ENCODE results near the gene ETS2. TPM values are rescaled to one million over a fixed set of nuclear protein-coding genes. Genes with fewer than 3 reads are reported as not detected.
A peak's percentile ranks its signal among the peaks of the same experiment; 100 is the strongest.

Gene ETS2
- total RNA-seq, 1 experiment from 2014 or later, result 132 TPM

- in situ Hi-C loops (cut with HindIII; ENCODE audit: low pct_unique_long_range_greater_than_20kb, low sequenced_read_pairs) (no loop called here), intact Hi-C loops (cut with micrococcal nuclease; ENCODE audit: unreplicated experiment) (no loop called here)
- TF ChIP-seq, protein P1, sequence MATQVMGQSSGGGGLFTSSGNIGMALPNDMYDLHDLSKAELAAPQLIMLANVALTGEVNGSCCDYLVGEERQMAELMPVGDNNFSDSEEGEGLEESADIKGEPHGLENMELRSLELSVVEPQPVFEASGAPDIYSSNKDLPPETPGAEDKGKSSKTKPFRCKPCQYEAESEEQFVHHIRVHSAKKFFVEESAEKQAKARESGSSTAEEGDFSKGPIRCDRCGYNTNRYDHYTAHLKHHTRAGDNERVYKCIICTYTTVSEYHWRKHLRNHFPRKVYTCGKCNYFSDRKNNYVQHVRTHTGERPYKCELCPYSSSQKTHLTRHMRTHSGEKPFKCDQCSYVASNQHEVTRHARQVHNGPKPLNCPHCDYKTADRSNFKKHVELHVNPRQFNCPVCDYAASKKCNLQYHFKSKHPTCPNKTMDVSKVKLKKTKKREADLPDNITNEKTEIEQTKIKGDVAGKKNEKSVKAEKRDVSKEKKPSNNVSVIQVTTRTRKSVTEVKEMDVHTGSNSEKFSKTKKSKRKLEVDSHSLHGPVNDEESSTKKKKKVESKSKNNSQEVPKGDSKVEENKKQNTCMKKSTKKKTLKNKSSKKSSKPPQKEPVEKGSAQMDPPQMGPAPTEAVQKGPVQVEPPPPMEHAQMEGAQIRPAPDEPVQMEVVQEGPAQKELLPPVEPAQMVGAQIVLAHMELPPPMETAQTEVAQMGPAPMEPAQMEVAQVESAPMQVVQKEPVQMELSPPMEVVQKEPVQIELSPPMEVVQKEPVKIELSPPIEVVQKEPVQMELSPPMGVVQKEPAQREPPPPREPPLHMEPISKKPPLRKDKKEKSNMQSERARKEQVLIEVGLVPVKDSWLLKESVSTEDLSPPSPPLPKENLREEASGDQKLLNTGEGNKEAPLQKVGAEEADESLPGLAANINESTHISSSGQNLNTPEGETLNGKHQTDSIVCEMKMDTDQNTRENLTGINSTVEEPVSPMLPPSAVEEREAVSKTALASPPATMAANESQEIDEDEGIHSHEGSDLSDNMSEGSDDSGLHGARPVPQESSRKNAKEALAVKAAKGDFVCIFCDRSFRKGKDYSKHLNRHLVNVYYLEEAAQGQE (IDR thresholded peaks at IDR 0.05; ENCODE audit: insufficient read depth in 1 of 2, low read depth in 2 of 2, low read length in 1 of 2), result no peak
- TF ChIP-seq, protein P2, sequence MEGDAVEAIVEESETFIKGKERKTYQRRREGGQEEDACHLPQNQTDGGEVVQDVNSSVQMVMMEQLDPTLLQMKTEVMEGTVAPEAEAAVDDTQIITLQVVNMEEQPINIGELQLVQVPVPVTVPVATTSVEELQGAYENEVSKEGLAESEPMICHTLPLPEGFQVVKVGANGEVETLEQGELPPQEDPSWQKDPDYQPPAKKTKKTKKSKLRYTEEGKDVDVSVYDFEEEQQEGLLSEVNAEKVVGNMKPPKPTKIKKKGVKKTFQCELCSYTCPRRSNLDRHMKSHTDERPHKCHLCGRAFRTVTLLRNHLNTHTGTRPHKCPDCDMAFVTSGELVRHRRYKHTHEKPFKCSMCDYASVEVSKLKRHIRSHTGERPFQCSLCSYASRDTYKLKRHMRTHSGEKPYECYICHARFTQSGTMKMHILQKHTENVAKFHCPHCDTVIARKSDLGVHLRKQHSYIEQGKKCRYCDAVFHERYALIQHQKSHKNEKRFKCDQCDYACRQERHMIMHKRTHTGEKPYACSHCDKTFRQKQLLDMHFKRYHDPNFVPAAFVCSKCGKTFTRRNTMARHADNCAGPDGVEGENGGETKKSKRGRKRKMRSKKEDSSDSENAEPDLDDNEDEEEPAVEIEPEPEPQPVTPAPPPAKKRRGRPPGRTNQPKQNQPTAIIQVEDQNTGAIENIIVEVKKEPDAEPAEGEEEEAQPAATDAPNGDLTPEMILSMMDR (IDR thresholded peaks at IDR 0.05), result no peak
- TF ChIP-seq POLR2AphosphoS5 (IDR thresholded peaks at IDR 0.05; ENCODE audit: low read depth, low read length) (no peak), TCF7L2 (IDR thresholded peaks at IDR 0.05; ENCODE audit: low read depth, low read length) (no peak), SIN3A (IDR thresholded peaks at IDR 0.05; ENCODE audit: borderline replicate concordance, insufficient read depth, low read depth, low read length) (no peak)
- ATAC-seq, result no peak
- no peaks in the 10 kb centered on the region for H3K36me3 ChIP-seq (ENCODE audit: control insufficient read depth, insufficient read depth, low read length)
- H3K4me1 ChIP-seq (ENCODE audit: control insufficient read depth, insufficient read depth, low read length), result peaks cover 39% of the 10 kb centered on the region
- no TSS peak for BruUV-seq (replicated peaks)
- ChIA-PET POLR2A (no interaction called here), CTCF (no interaction called here)
- H3K27ac ChIP-seq (ENCODE audit: low read length), result peak overlapping the region; percentile 98
- H3K27me3 ChIP-seq (ENCODE audit: control insufficient read depth, insufficient read depth, low read length), result no peaks in the 10 kb centered on the region
- no peak overlapping the region for H3K4me3 ChIP-seq (ENCODE audit: low read depth in 2 of 2, low read length in 2 of 2)
- no peaks in the 10 kb centered on the region; the same call in 1 of the 2 replicates for H3K9me3 ChIP-seq (ENCODE audit: control insufficient read depth, insufficient read depth, low read depth, low read length)
- DNase-seq (ENCODE audit: low read depth, low spot score), result no peak
Measured at GRCh38 chr21:38771536-38771935, 34.2 kb upstream of the ETS2 start.

GRCh38 chr21:38772646-38773045 lies 33.1 kb upstream of the ETS2 start:
- H3K27ac ChIP-seq (ENCODE audit: low read length), result peak overlapping the region; percentile 73
- no peaks in the 10 kb centered on the region for H3K36me3 ChIP-seq (ENCODE audit: control insufficient read depth, insufficient read depth, low read length)
- CTCF ChIA-PET, result no interaction called here
- no peak overlapping the region for H3K4me3 ChIP-seq (ENCODE audit: low read depth in 2 of 2, low read length in 2 of 2)
- peaks cover 36% of the 10 kb centered on the region for H3K4me1 ChIP-seq (ENCODE audit: control insufficient read depth, insufficient read depth, low read length)
- DNase-seq (ENCODE audit: low read depth, low spot score) (no peak), ATAC-seq (no peak)
- TF ChIP-seq TCF7L2 (IDR thresholded peaks at IDR 0.05; ENCODE audit: low read depth, low read length) (no peak), SIN3A (IDR thresholded peaks at IDR 0.05; ENCODE audit: borderline replicate concordance, insufficient read depth, low read depth, low read length) (no peak), POLR2AphosphoS5 (IDR thresholded peaks at IDR 0.05; ENCODE audit: low read depth, low read length) (no peak)
- TF ChIP-seq, protein P1 (IDR thresholded peaks at IDR 0.05; ENCODE audit: insufficient read depth in 1 of 2, low read depth in 2 of 2, low read length in 1 of 2), result no peak
- TF ChIP-seq, protein P2 (IDR thresholded peaks at IDR 0.05), result no peak
- no TSS peak for BruUV-seq (replicated peaks)
- H3K9me3 ChIP-seq (ENCODE audit: control insufficient read depth, insufficient read depth, low read depth, low read length), result no peaks in the 10 kb centered on the region; the same call in 1 of the 2 replicates
- H3K27me3 ChIP-seq (ENCODE audit: control insufficient read depth, insufficient read depth, low read length), result no peaks in the 10 kb centered on the region
- POLR2A ChIA-PET, result no interaction called here
- in situ Hi-C loops (cut with HindIII; ENCODE audit: low pct_unique_long_range_greater_than_20kb, low sequenced_read_pairs), result no loop called here
- intact Hi-C loops (cut with micrococcal nuclease; ENCODE audit: unreplicated experiment), result no loop called here
